ENCODE data around the gene CFAP74. TPM values are rescaled to one million over a fixed set of nuclear protein-coding genes. Genes with fewer than 3 reads are reported as not detected.

The CFAP74 gene
- total and polyA plus RNA-seq, 9 of the 15 experiments (the other 6 are each of a cell fraction or from before 2014, with no cell fraction given) = 0.03 to 0.15 (median 0.05) TPM; not detected in 6

- TF ChIP-seq CHD7 (IDR thresholded peaks at IDR 0.05; ENCODE audit: low read depth, low read length) (no peak), HNRNPLL (IDR thresholded peaks at IDR 0.05; ENCODE audit: low read depth, low read length, poor library complexity, severe bottlenecking) (peak; percentile 16), POU5F1 (IDR thresholded peaks at IDR 0.05; ENCODE audit: borderline replicate concordance, low read depth, low read length, partially characterized antibody) (peak; percentile 45), SRSF3 (IDR thresholded peaks at IDR 0.05; ENCODE audit: insufficient read depth, low read length) (no peak), PHB (CRISPR knock-in tag; IDR thresholded peaks at IDR 0.05) (0 out of 2 replicates have a peak, but pooled peaks have one; percentile 40), ZBTB1 (CRISPR knock-in tag; IDR thresholded peaks at IDR 0.05; ENCODE audit: borderline replicate concordance, low read depth) (no peak), E2F5 (CRISPR knock-in tag; IDR thresholded peaks at IDR 0.05) (no peak), ZNF668 (CRISPR knock-in tag; IDR thresholded peaks at IDR 0.05) (0 out of 2 replicates have a peak, but pooled peaks have one; percentile 28), ZNF175 (CRISPR knock-in tag; IDR thresholded peaks at IDR 0.05; ENCODE audit: low read depth) (no peak), ZNF717 (CRISPR knock-in tag; IDR thresholded peaks at IDR 0.05) (no peak), FIP1L1 (IDR thresholded peaks at IDR 0.05; ENCODE audit: low read depth, low read length, poor library complexity, severe bottlenecking) (peak; percentile 8)
- TF ChIP-seq, protein P1, sequence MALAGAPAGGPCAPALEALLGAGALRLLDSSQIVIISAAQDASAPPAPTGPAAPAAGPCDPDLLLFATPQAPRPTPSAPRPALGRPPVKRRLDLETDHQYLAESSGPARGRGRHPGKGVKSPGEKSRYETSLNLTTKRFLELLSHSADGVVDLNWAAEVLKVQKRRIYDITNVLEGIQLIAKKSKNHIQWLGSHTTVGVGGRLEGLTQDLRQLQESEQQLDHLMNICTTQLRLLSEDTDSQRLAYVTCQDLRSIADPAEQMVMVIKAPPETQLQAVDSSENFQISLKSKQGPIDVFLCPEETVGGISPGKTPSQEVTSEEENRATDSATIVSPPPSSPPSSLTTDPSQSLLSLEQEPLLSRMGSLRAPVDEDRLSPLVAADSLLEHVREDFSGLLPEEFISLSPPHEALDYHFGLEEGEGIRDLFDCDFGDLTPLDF (CRISPR knock-in tag; IDR thresholded peaks at IDR 0.05) = no peak
Observed at GRCh38 chr1:1906185-1907097, 97.1 kb downstream of the CFAP74 start (continued).
